ENCODE data around the gene WDFY4. TPM values are rescaled to one million over a fixed set of nuclear protein-coding genes. Genes with fewer than 3 reads are reported as not detected.

The WDFY4 gene
- total RNA-seq, 2 donors from 2014 or later: not detected

DNA sequence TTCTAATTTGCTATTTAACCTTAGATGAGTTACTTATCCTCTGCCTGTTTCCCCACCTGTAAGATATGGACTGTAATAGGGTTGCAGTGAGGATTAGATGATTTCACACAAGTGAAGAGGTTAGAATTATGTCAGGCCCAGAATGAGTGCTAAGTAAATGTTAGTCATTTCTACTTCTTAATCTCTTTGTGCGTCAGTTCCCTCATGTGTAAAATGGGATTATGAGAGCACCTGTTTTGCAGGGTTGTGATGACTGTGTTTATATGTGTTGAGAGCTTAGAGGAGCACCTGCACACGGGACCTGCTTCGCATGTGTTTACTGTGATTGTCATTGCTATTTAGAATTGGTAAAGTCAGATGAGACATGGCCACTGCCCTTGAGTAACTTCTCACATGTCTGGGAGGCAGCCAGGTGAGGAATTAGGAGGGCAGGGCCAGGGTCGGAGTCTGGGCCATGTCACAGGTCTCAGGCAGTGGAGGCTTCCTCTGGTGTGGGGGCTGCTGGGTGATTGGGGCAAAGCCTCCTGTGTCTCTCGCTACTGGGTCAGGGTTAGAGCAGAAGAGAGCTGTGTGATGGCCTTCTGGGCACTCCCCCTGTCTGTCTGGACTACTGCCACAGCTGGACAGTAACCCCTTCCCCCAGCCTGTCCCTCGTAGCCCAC, 106.7 kb downstream of the WDFY4 start:
- H3K27me3 Mint-ChIP-seq (ENCODE audit: insufficient read depth): peaks cover 17% of the 10 kb centered on the region

GRCh38 chr10:48792121-48792520, 107.4 kb downstream of the WDFY4 start:
- DNase-seq: no peak
- Histone ChIP-seq H3K36me3 (ENCODE audit: control insufficient read depth, insufficient read depth, low read length) (no peaks in the 10 kb centered on the region), H3K9me3 (ENCODE audit: control insufficient read depth, low read length) (no peaks in the 10 kb centered on the region), H3K27me3 (ENCODE audit: control insufficient read depth, insufficient read depth, low read length, poor library complexity, severe bottlenecking) (no peaks in the 10 kb centered on the region), H3K27ac (ENCODE audit: low read depth, low read length) (no peak overlapping the region), H3K9ac (ENCODE audit: extremely low read depth, low read length, poor library complexity, severe bottlenecking) (no peak overlapping the region), H3K4me3 (ENCODE audit: low read length) (no peak overlapping the region), H3K4me1 (ENCODE audit: control insufficient read depth, insufficient read depth, low read length) (no peaks in the 10 kb centered on the region)
- Mint-ChIP-seq H3K9me3 (no peaks in the 10 kb centered on the region), H3K36me3 (ENCODE audit: low read depth) (no peaks in the 10 kb centered on the region), H3K4me1 (no peaks in the 10 kb centered on the region), H3K27me3 (ENCODE audit: insufficient read depth) (peaks cover 20% of the 10 kb centered on the region), H3K27ac (no peak overlapping the region), H3K4me3 (no peak overlapping the region)
- TF ChIP-seq, protein P1, sequence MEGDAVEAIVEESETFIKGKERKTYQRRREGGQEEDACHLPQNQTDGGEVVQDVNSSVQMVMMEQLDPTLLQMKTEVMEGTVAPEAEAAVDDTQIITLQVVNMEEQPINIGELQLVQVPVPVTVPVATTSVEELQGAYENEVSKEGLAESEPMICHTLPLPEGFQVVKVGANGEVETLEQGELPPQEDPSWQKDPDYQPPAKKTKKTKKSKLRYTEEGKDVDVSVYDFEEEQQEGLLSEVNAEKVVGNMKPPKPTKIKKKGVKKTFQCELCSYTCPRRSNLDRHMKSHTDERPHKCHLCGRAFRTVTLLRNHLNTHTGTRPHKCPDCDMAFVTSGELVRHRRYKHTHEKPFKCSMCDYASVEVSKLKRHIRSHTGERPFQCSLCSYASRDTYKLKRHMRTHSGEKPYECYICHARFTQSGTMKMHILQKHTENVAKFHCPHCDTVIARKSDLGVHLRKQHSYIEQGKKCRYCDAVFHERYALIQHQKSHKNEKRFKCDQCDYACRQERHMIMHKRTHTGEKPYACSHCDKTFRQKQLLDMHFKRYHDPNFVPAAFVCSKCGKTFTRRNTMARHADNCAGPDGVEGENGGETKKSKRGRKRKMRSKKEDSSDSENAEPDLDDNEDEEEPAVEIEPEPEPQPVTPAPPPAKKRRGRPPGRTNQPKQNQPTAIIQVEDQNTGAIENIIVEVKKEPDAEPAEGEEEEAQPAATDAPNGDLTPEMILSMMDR (conservative IDR thresholded peaks at IDR 0.05): no peak
- WGBS, 2 experiments (ENCODE audit: insufficient coverage in 1 of 2, insufficient read length in 1 of 2): 84 to 96% methylated on average over 2 to 3 of the region's 3 CpGs

More for the DNA sequence above, 106.7 kb downstream of the WDFY4 start:
- no peak overlapping the region for H3K4me3 ChIP-seq (ENCODE audit: low read length)
- no peak overlapping the region for H3K9ac ChIP-seq (ENCODE audit: extremely low read depth, low read length, poor library complexity, severe bottlenecking)
- H3K9me3 ChIP-seq (ENCODE audit: control insufficient read depth, low read length): no peaks in the 10 kb centered on the region
- no peak overlapping the region for H3K27ac Mint-ChIP-seq
- no peaks in the 10 kb centered on the region for H3K36me3 Mint-ChIP-seq (ENCODE audit: low read depth)
- no peaks in the 10 kb centered on the region for H3K9me3 Mint-ChIP-seq
- H3K4me3 Mint-ChIP-seq: no peak overlapping the region
- TF ChIP-seq, protein P1 (conservative IDR thresholded peaks at IDR 0.05): no peak
- H3K27ac ChIP-seq (ENCODE audit: low read depth, low read length): no peak overlapping the region
- no peaks in the 10 kb centered on the region for H3K27me3 ChIP-seq (ENCODE audit: control insufficient read depth, insufficient read depth, low read length, poor library complexity, severe bottlenecking)
- no peaks in the 10 kb centered on the region for H3K36me3 ChIP-seq (ENCODE audit: control insufficient read depth, insufficient read depth, low read length)
- no peak for DNase-seq
- WGBS, 2 experiments (ENCODE audit: insufficient coverage in 1 of 2, insufficient read length in 1 of 2): 89 to 96% methylated on average over 4 to 6 of the region's 6 CpGs
- no peaks in the 10 kb centered on the region for H3K4me1 ChIP-seq (ENCODE audit: control insufficient read depth, insufficient read depth, low read length)
- H3K4me1 Mint-ChIP-seq: no peaks in the 10 kb centered on the region

GRCh38 chr10:48792687-48793096, 108.0 kb downstream of the WDFY4 start:
- Histone ChIP-seq H3K27me3 (ENCODE audit: control insufficient read depth, insufficient read depth, low read length, poor library complexity, severe bottlenecking) (no peaks in the 10 kb centered on the region), H3K36me3 (ENCODE audit: control insufficient read depth, insufficient read depth, low read length) (no peaks in the 10 kb centered on the region), H3K27ac (ENCODE audit: low read depth, low read length) (no peak overlapping the region), H3K4me1 (ENCODE audit: control insufficient read depth, insufficient read depth, low read length) (no peaks in the 10 kb centered on the region), H3K9ac (ENCODE audit: extremely low read depth, low read length, poor library complexity, severe bottlenecking) (no peak overlapping the region), H3K9me3 (ENCODE audit: control insufficient read depth, low read length) (no peaks in the 10 kb centered on the region), H3K4me3 (ENCODE audit: low read length) (no peak overlapping the region)
- DNase-seq: no peak
- Mint-ChIP-seq H3K27me3 (ENCODE audit: insufficient read depth) (peaks cover 18% of the 10 kb centered on the region), H3K4me3 (no peak overlapping the region), H3K36me3 (ENCODE audit: low read depth) (no peaks in the 10 kb centered on the region), H3K9me3 (no peaks in the 10 kb centered on the region), H3K27ac (no peak overlapping the region), H3K4me1 (no peaks in the 10 kb centered on the region)
- TF ChIP-seq, protein P1 (conservative IDR thresholded peaks at IDR 0.05): no peak
- 94 to 100% methylated on average over 1 to 4 of the region's 4 CpGs for WGBS, 2 experiments (ENCODE audit: insufficient coverage in 1 of 2, insufficient read length in 1 of 2)

All from endodermal cell (in vitro differentiated cells).